SW480 (cell line): ENCODE results near the gene TCEA3.

Source experiments
- DNase-seq: peaks from one replicate; pipeline ENCODE4 v3.0.0-alpha.2; 2016; ENCODE audit warnings: low spot score

Gene TCEA3

GRCh38 chr1:23421343-23421742 lies 3.2 kb downstream of the TCEA3 start:
- no peak for DNase-seq

- no peak for DNase-seq
These were observed 3.8 kb downstream of the TCEA3 start for GRCh38 chr1:23420778-23421177.

GRCh38 chr1:23419180-23419579 lies 5.4 kb downstream of the TCEA3 start:
- DNase-seq = no peak

GRCh38 chr1:23417570-23417969 lies 7.0 kb downstream of the TCEA3 start:
- DNase-seq = no peak

- DNase-seq = no peak
These were observed 7.6 kb downstream of the TCEA3 start for GRCh38 chr1:23416964-23417363.

GRCh38 chr1:23408797-23409290 lies 15.7 kb downstream of the TCEA3 start:
- DNase-seq = no peak

GRCh38 chr1:23407016-23407630 lies 17.4 kb downstream of the TCEA3 start:
- no peak for DNase-seq

- DNase-seq = no peak
These were observed 18.6 kb downstream of the TCEA3 start for GRCh38 chr1:23405946-23406345.

- DNase-seq = peak; percentile 97
These were observed 20.6 kb downstream of the TCEA3 start for GRCh38 chr1:23403735-23404486.

- DNase-seq = no peak
These were observed 21.2 kb downstream of the TCEA3 start for GRCh38 chr1:23403355-23403734.

GRCh38 chr1:23403038-23403336 lies 21.6 kb downstream of the TCEA3 start:
- peak; percentile 80 for DNase-seq

- DNase-seq = peak; percentile 76
These were observed 22.1 kb downstream of the TCEA3 start for GRCh38 chr1:23402286-23403037.

GRCh38 chr1:23401313-23401712 lies 23.2 kb downstream of the TCEA3 start:
- no peak for DNase-seq

GRCh38 chr1:23400324-23401114 lies 24.0 kb downstream of the TCEA3 start:
- no peak for DNase-seq

- no peak for DNase-seq
These were observed 25.3 kb downstream of the TCEA3 start for GRCh38 chr1:23399229-23399628.

GRCh38 chr1:23397908-23398307 lies 26.6 kb downstream of the TCEA3 start:
- DNase-seq = no peak

GRCh38 chr1:23396380-23396779 lies 28.2 kb downstream of the TCEA3 start:
- no peak for DNase-seq

GRCh38 chr1:23395849-23396248 lies 28.7 kb downstream of the TCEA3 start:
- DNase-seq = no peak

- DNase-seq = no peak
These were observed 29.3 kb downstream of the TCEA3 start for GRCh38 chr1:23395154-23395724.

GRCh38 chr1:23394684-23395083 lies 29.9 kb downstream of the TCEA3 start:
- no peak for DNase-seq

- no peak for DNase-seq
These were observed 30.4 kb downstream of the TCEA3 start for GRCh38 chr1:23394181-23394580.

- DNase-seq = no peak
These were observed 30.8 kb downstream of the TCEA3 start for GRCh38 chr1:23393706-23394105.
